Psoas muscle (tissue), 8 donors: Measurements from ENCODE around the gene CHRNB1. TPM values are rescaled to one million over a fixed set of nuclear protein-coding genes. Genes with fewer than 3 reads are reported as not detected.

Source experiments
- ATAC-seq, 4 donors: fragments of 200-7000 bp; cut with Tn5 transposase; one replicate each; pipeline ENCODE4 v1.9.1; 2020; ENCODE audit warnings: moderate library complexity in 3 of 4, mild to moderate bottlenecking in 2 of 4
- DNase-seq, 2 donors: peaks; one replicate each; pipeline ENCODE4 v3.0.0-alpha.2; 2020
- H3K27ac ChIP-seq: fragments of 200-600 bp; one replicate; pipeline ENCODE4 v1.8.0; 2022
- H3K27me3 ChIP-seq, 3 donors: fragments of 200-600 bp in 1 of 3; one replicate each; pipeline versions ENCODE4 v1.6.1 to v1.8.0; 2013 to 2022; ENCODE audit warnings: low read length in 2 of 3, mild to moderate bottlenecking in 2 of 3, moderate library complexity in 1 of 3; ENCODE audit not compliant: insufficient read depth in 3 of 3
- H3K36me3 ChIP-seq, 2 donors: fragments of 200-600 bp in 1 of 2; one replicate each; pipeline versions ENCODE4 v1.6.1 to v1.8.0; 2013 to 2022; ENCODE audit warnings: low read depth in 1 of 2, mild to moderate bottlenecking in 1 of 2, moderate library complexity in 1 of 2; ENCODE audit not compliant: insufficient read depth in 1 of 2
- H3K4me1 ChIP-seq: fragments of 200-600 bp; one replicate; pipeline ENCODE4 v1.8.0; 2022
- H3K4me3 ChIP-seq: fragments of 200-600 bp; one replicate; pipeline ENCODE4 v1.8.0; 2022; ENCODE audit warnings: mild to moderate bottlenecking
- H3K9me3 ChIP-seq: fragments of 200-600 bp; one replicate; pipeline ENCODE4 v1.8.0; 2022
- CTCF ChIP-seq: fragments of 200-600 bp; IDR thresholded peaks from one replicate; pipeline ENCODE4 v1.8.0; 2022; ENCODE audit warnings: antibody characterized with exemption
- WGBS, 3 donors: extraction: QIAGEN DNeasy Blood & Tissue Kit; methylation state at CpG; one replicate each; pipeline versions ENCODE4 v1.1.6 to v1.1.7; 2013; 5-methylcytosine and 5-hydroxymethylcytosine counted together
- intact Hi-C, 2 donors: fragments of 100-400 bp; cut with DNase I; formaldehyde crosslinking; loops; one replicate each; pipeline versions ENCODE4 v1.11.0 to v1.14.2; 2022
- polyA plus RNA-seq, 3 donors: library from polyadenylated mRNA; stranded (reverse); fragments of 200-250 nt; gene quantifications; one replicate each; pipeline ENCODE4 v1.2.3, GENCODE V29; 2013
- total RNA-seq, 4 donors: library from RNA; stranded (reverse); fragmentation: NEBNext Ultra II Directional in 2 of 4; extraction: Animal tissue kit (Norgen Biotek cat#: 25700) in 2 of 4; gene quantifications; one replicate each; pipeline versions ENCODE4 v1.2.1 to v1.2.4, GENCODE V29; 2021 to 2023
- donor health status: healthy with polysubstance abuse.
- donor health status: DM: no; HTN: no; CAD: no; lungs with moderate emphysema.
- donor health status: Bipolar disorder and iron deficiency.
- donor health status: healthy.
- donor health status: DM: yes; HTN: yes; CAD: no.
- donor health status: DM: no; HTN: no; CAD: no.
- donor health status: DM: no; HTN: no; CAD: no.
- donor health status: DM: yes; HTN: yes; CAD: no.

Gene CHRNB1
- total and polyA plus RNA-seq, 7 donors, result 73.0 to 190 (median 118) TPM

- peaks cover 50% of the 10 kb centered on the region for H3K4me1 ChIP-seq
- 5 to 10% (median 7%) methylated on average over 12 of the region's 12 CpGs for WGBS, 3 donors
- no peaks in the 10 kb centered on the region for H3K36me3 ChIP-seq
- TF ChIP-seq CTCF, result no peak
- H3K27me3 ChIP-seq, result no peaks in the 10 kb centered on the region
- H3K27ac ChIP-seq, result peak overlapping the region; percentile 100
- intact Hi-C loops, result loop anchor here (1.0 to 5.0 kb wide), 3 partner anchors 38 to 44 kb away; partner anchors contain the start of genes POLR2A (in 1 of the 2) and ZBTB4 (in 1 of the 2)
- ATAC-seq, result peak; percentile 31 to 50 (median 36)
- H3K9me3 ChIP-seq, result no peaks in the 10 kb centered on the region
- DNase-seq, result peak; percentile 85 to 88
- peak overlapping the region; percentile 72 for H3K4me3 ChIP-seq
Observed at GRCh38 chr17:7440834-7441195, 4.0 kb upstream of the CHRNB1 start.

DNA sequence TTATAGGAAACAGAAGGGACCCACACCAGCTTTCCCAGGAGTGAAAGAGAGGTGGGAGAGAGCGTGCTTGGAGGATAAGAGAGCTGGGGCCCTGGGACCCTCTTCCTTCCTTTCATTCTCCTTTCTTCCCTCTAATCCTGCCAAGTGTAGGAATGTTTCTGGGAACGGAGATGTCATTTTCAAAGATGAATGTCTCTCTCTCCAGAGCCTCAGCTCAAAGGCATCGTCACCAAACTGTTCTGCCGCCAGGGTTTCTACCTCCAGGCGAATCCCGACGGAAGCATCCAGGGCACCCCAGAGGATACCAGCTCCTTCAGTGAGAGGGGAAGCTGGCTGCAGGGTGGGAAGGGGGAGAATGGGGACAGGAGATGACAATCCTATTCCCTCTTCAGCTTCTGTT lies 3.6 kb upstream of the CHRNB1 start:
- Histone ChIP-seq H3K9me3 (no peaks in the 10 kb centered on the region), H3K4me3 (peak overlapping the region; percentile 72), H3K4me1 (peaks cover 48% of the 10 kb centered on the region), H3K36me3 (no peaks in the 10 kb centered on the region), H3K27ac (peak overlapping the region; percentile 100), H3K27me3 (no peaks in the 10 kb centered on the region)
- no peak for DNase-seq
- TF ChIP-seq CTCF, result no peak
- intact Hi-C loops, result loop anchor here in 1 of 2 donors (2.0 to 5.0 kb wide), 2 partner anchors 38 to 44 kb away; partner anchors contain the start of gene ZBTB4
- 56 to 71% (median 63%) methylated on average over 7 of the region's 7 CpGs for WGBS, 3 donors
- ATAC-seq, result no peak

DNA sequence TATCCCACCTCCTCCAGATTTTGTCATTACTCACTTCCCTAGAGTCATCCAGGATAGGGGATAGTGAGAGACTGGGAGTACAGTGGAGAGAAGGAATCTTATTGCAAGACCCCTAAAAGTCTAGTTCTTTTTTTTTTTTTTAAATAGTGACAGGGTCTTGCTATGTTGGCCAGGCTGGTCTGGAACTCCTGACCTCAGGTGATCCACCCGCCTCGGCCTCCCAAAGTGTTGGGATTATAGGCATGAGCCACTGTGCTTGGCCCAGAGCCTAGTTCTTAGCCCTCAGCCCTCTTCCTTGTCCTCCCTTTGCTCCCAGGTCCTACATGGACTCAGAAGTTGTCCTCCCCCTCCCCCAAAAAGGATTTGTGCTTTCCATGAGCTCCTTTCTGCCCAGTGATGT lies 2.7 kb upstream of the CHRNB1 start:
- intact Hi-C loops, result loop anchor here in 1 of 2 donors (5.0 kb wide), 1 partner anchor 45 kb away; no protein-coding TSS in a partner anchor
- no peak for TF ChIP-seq CTCF
- DNase-seq (no peak), ATAC-seq (no peak)
- Histone ChIP-seq H3K27ac (peak overlapping the region; percentile 100), H3K4me3 (no peak overlapping the region), H3K9me3 (no peaks in the 10 kb centered on the region), H3K36me3 (peaks cover 0 to 8% of the 10 kb centered on the region in 2 donors), H3K27me3 (peaks cover 0 to 3% (median 0%) of the 10 kb centered on the region in 3 donors), H3K4me1 (peaks cover 48% of the 10 kb centered on the region)
- 83 to 100% (median 87%) methylated on average over 2 of the region's 2 CpGs for WGBS, 3 donors

DNA sequence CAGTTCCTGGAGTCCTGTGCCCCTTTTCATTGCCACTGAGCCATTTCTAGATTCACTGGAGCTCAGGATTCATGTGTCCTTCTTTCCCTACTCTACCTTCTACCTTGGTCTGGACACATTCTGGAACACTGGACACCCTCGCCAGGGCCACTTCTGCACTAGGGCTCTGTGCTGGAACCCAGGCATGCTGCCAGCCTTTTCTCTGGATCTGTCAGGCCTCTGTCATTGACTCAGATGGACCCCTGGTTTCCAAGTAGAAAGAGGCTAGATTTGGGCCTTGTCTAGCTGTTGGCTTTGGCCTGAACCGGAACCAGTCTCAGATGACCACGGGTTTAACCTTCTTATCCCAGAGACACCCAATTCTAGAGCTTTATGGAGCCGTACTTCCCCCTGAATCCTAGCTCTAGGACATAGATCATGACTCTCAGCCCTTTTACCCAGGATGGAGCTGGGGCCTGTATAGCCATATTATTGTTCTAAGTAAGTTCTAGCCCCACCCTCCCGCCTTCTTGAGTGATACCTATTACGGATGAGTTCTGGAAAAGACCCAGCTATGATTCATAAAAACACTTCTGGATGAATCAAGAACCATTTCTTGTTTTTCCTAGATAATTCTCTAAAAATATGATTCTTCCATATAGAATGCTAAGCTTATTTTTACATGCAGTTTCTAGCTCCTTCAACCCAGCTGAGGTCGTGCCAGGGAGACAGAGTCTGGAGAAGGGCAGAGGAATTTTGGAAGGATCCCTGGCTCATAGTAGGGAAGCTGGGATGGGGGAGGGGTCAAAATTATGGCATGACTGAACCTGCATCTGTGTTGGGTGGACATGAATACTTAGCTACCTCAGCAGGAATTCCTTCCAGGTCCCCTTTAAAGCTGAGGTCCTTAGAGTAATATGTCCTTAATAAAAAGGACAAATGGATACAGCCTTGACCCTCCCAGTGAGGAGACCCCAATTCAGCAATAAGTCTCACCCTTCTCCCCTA lies 1.1 kb upstream of the CHRNB1 start:
- Histone ChIP-seq H3K27me3 (peaks cover 0 to 7% (median 0%) of the 10 kb centered on the region in 3 donors), H3K4me1 (peaks cover 43% of the 10 kb centered on the region), H3K27ac (peak overlapping the region; percentile 100)

More for the DNA sequence above, 1.1 kb upstream of the CHRNB1 start:
- 57 to 67% (median 67%) methylated on average over 7 of the region's 7 CpGs for WGBS, 3 donors
- Histone ChIP-seq H3K36me3 (peaks cover 0 to 25% of the 10 kb centered on the region in 2 donors), H3K4me3 (no peak overlapping the region), H3K9me3 (no peaks in the 10 kb centered on the region)
- ATAC-seq, result peak in 2 of 4 donors; percentile 15 to 26
- DNase-seq, result no peak
- TF ChIP-seq CTCF, result no peak
- intact Hi-C loops, result loop anchor here (2.0 to 5.0 kb wide), 2 partner anchors 35 to 46 kb away; partner anchors contain the start of gene ZBTB4 (in 1 of the 2)
